Endodermal cell (in vitro differentiated cells): Measurements from ENCODE around the gene NDUFB7. TPM values are rescaled to one million over a fixed set of nuclear protein-coding genes. Genes with fewer than 3 reads are reported as not detected.
A peak's percentile ranks its signal among the peaks of the same experiment; 100 is the strongest.

Source experiments
- DNase-seq: peaks from one replicate; pipeline ENCODE4 v3.0.0-alpha.2; 2017
- H3K27ac ChIP-seq: 2 replicates; pipeline ENCODE4 v1.5.1; 2013; ENCODE audit warnings: mild to moderate bottlenecking, low read depth, low read length, moderate library complexity
- H3K27me3 ChIP-seq: 2 replicates; pipeline ENCODE4 v1.6.1; 2013; ENCODE audit warnings: mild to moderate bottlenecking, low read length, moderate library complexity; ENCODE audit not compliant: insufficient read depth, control insufficient read depth, poor library complexity, severe bottlenecking
- H3K36me3 ChIP-seq: 2 replicates; pipeline ENCODE4 v1.7.0; 2013; ENCODE audit warnings: mild to moderate bottlenecking, low read length, moderate library complexity; ENCODE audit not compliant: control insufficient read depth, insufficient read depth
- H3K4me1 ChIP-seq: one replicate; pipeline ENCODE4 v1.7.0; 2013; ENCODE audit warnings: low read length; ENCODE audit not compliant: control insufficient read depth, insufficient read depth
- H3K4me3 ChIP-seq: 2 replicates; pipeline ENCODE4 v1.5.1; 2013; ENCODE audit warnings: mild to moderate bottlenecking, low read length, moderate library complexity
- H3K9ac ChIP-seq: 2 replicates; pipeline ENCODE4 v1.6.1; 2013; ENCODE audit warnings: mild to moderate bottlenecking, low read length, moderate library complexity; ENCODE audit not compliant: poor library complexity, severe bottlenecking; ENCODE audit errors: extremely low read depth
- H3K9me3 ChIP-seq: 2 replicates; pipeline ENCODE4 v1.6.1; 2013; ENCODE audit warnings: mild to moderate bottlenecking, low read length, moderate library complexity; ENCODE audit not compliant: control insufficient read depth
- H3K27ac Mint-ChIP-seq: 2 replicates; pipeline ENCODE4 v1.8.0; 2020; ENCODE audit warnings: mixed read lengths
- H3K27me3 Mint-ChIP-seq: 2 replicates; pipeline ENCODE4 v1.8.0; 2021; ENCODE audit warnings: mild to moderate bottlenecking, mixed read lengths; ENCODE audit not compliant: insufficient read depth
- H3K36me3 Mint-ChIP-seq: 2 replicates; pipeline ENCODE4 v1.8.0; 2020; ENCODE audit warnings: low read depth, mixed read lengths
- H3K4me1 Mint-ChIP-seq: 2 replicates; pipeline ENCODE4 v1.8.0; 2020; ENCODE audit warnings: mixed read lengths
- H3K4me3 Mint-ChIP-seq: 2 replicates; pipeline ENCODE4 v1.8.0; 2020; ENCODE audit warnings: mild to moderate bottlenecking, moderate library complexity, mixed read lengths
- H3K9me3 Mint-ChIP-seq: 2 replicates; pipeline ENCODE4 v1.8.0; 2020; ENCODE audit warnings: mild to moderate bottlenecking, mixed read lengths
- CTCF ChIP-seq: fragments of 200-600 bp; sonication (generic); conservative IDR thresholded peaks from 2 replicates; pipeline ENCODE4 v1.5.0; 2021; ENCODE audit warnings: antibody characterized with exemption, mild to moderate bottlenecking
- WGBS, 2 experiments: methylation state at CpG; one replicate each; pipeline versions ENCODE4 v1.1.5 to v1.1.7; 2013; ENCODE audit warnings: missing lambda C conversion rate in 2 of 2, mixed read lengths in 1 of 2; ENCODE audit not compliant: insufficient coverage in 1 of 2, insufficient read length in 1 of 2; 5-methylcytosine and 5-hydroxymethylcytosine counted together
- total RNA-seq, 2 donors: library from RNA; stranded (reverse); fragmentation: NEBNext Ultra II Directional in 1 of 2; extraction: Animal tissue kit (Norgen Biotek cat#: 25700) in 1 of 2; gene quantifications; 2 replicates in 1 of 2; 3 replicates in 1 of 2; pipeline ENCODE4 v1.2.1, GENCODE V29; 2021

NDUFB7 gene
- total RNA-seq, 2 donors from 2014 or later = 127 to 141 TPM

DNA sequence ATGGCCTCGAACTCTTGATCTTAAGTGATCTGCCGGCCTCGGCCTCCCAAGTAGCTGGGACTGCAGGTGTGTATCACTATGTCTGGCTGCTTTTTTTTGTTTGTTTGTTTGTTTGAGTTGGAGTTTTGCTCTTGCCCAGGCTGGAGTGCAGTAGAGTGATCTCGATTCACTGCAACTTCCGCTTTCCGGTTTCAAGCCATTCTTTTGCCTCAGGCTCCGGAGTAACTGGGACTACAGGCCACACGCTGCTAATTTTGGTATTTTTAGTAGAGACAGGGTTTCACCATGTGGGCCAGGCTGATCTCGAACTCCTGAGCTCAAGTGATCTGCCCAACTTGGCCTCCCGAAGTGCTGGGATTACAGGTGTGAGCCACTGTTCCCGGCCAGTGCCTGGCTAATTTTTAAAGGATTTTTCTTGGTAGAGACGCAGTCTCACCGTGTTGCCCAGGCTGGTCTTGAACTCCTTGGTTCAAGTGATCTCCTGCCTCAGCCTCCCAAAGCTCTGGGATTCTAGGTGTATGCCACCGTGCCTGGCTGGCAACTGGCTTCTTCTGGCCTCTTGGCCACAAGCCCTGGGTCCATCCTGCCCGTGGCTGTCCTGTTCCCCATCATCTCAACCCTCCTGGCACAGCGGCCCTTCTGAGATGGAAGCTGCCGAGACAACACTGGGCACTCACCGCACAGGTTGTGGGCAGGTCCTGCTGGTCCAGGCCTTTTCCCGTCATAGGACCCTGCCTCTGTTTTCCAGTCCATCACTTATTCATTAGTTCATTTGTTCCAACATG lies 30.9 kb downstream of the NDUFB7 start:
- Histone ChIP-seq H3K27ac (no peak overlapping the region), H3K36me3 (no peaks in the 10 kb centered on the region), H3K4me3 (no peak overlapping the region), H3K9ac (no peak overlapping the region), H3K9me3 (no peaks in the 10 kb centered on the region), H3K4me1 (peaks cover 4% of the 10 kb centered on the region), H3K27me3 (no peaks in the 10 kb centered on the region)
- Mint-ChIP-seq H3K4me1 (peaks cover 25% of the 10 kb centered on the region), H3K36me3 (peaks cover 7% of the 10 kb centered on the region), H3K27me3 (no peaks in the 10 kb centered on the region), H3K27ac (peak overlapping the region; percentile 52), H3K9me3 (no peaks in the 10 kb centered on the region), H3K4me3 (no peak overlapping the region)
- WGBS, 2 experiments = 92 to 96% methylated on average over 14 to 19 of the region's 19 CpGs
- DNase-seq = no peak
- TF ChIP-seq CTCF = no peak

GRCh38 chr19:14536926-14537692 lies 34.8 kb downstream of the NDUFB7 start:
- H3K4me3 ChIP-seq = peak overlapping the region; percentile 60
- no peaks in the 10 kb centered on the region for H3K9me3 Mint-ChIP-seq

GRCh38 chr19:14533450-14533849 lies 38.4 kb downstream of the NDUFB7 start:
- H3K9me3 Mint-ChIP-seq = no peaks in the 10 kb centered on the region
- Histone ChIP-seq H3K9ac (no peak overlapping the region), H3K27ac (no peak overlapping the region), H3K4me1 (no peaks in the 10 kb centered on the region), H3K27me3 (no peaks in the 10 kb centered on the region), H3K36me3 (no peaks in the 10 kb centered on the region), H3K4me3 (no peak overlapping the region), H3K9me3 (no peaks in the 10 kb centered on the region)
- H3K4me3 Mint-ChIP-seq = no peak overlapping the region
- no peak overlapping the region for H3K27ac Mint-ChIP-seq
- no peaks in the 10 kb centered on the region for H3K27me3 Mint-ChIP-seq
- TF ChIP-seq CTCF = no peak
- DNase-seq = no peak
- H3K36me3 Mint-ChIP-seq = peaks cover 8% of the 10 kb centered on the region
- 87 to 94% methylated on average over 3 to 5 of the region's 5 CpGs for WGBS, 2 experiments
- peaks cover 13% of the 10 kb centered on the region for H3K4me1 Mint-ChIP-seq

More at GRCh38 chr19:14536926-14537692, 34.8 kb downstream of the NDUFB7 start:
- Histone ChIP-seq H3K36me3 (no peaks in the 10 kb centered on the region), H3K27ac (peak overlapping the region; percentile 32), H3K9ac (no peak overlapping the region), H3K27me3 (no peaks in the 10 kb centered on the region), H3K4me1 (no peaks in the 10 kb centered on the region), H3K9me3 (no peaks in the 10 kb centered on the region)
- peak overlapping the region; percentile 43 for H3K4me3 Mint-ChIP-seq
- DNase-seq = peak; percentile 98
- H3K27ac Mint-ChIP-seq = peak overlapping the region; percentile 91
- TF ChIP-seq CTCF = no peak
- WGBS, 2 experiments = 21 to 50% methylated on average over 7 to 19 of the region's 24 CpGs
- peaks cover 8% of the 10 kb centered on the region for H3K4me1 Mint-ChIP-seq
- no peaks in the 10 kb centered on the region for H3K27me3 Mint-ChIP-seq
- H3K36me3 Mint-ChIP-seq = peaks cover 14% of the 10 kb centered on the region
